GM21390 (cell line): ENCODE measurements around the gene TEKTIP1.

Experiments
- ATAC-seq: cut with Tn5 transposase; IDR thresholded peaks from one replicate; pipeline ENCODE4 v1.9.1; 2021; ENCODE audit not compliant: unreplicated experiment

Gene TEKTIP1

GRCh38 chr19:3538965-3539755 is at the start of gene TEKTIP1:
TEKTIP1 (plus strand) TSS chr19:3539174; CDS start chr19:3539178, 4 bp downstream.
- ATAC-seq = no peak

- ATAC-seq = no peak
Measured at GRCh38 chr19:3491396-3492119, 47.4 kb upstream of the TEKTIP1 start.

DNA sequence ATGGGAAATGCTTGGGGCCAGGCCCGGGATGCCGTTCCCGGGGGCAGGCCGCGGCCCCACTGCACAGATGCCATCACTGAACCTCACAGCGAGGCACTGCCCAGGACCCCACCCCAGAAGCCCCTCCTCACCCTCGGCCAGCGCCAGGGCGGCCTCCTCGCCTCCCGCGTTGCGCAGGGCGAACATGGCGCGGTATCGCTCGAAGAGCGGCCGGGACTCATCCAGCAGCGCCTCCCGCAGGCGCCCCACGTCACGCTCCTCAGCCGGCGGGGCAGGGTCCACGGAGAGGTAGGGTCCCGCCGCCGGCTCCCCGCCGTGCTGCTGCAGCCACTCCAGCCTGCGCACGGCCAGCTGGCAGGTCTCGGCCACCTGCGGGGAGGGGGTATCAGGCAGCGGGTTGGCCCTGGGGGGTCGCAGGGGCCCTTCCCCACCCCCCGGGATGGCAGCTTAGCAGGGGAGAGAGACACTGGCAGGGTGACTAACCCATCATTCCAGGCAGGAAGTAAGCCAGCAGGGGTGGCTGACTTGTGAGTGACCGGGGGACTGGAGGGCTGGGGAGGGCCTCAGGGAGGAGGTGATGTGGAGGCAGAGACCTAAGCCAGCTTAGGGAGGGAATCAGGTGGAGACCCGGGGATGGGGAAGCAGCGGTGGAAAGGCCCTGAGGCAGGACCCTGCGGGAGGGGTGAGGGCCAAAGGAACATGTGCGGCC is 46.7 kb upstream of the TEKTIP1 start:
- ATAC-seq = no peak

- ATAC-seq = no peak
Measured at GRCh38 chr19:3492919-3493318, 46.1 kb upstream of the TEKTIP1 start.

GRCh38 chr19:3493651-3494050 is 45.3 kb upstream of the TEKTIP1 start:
- no peak for ATAC-seq

- ATAC-seq = no peak
Measured at GRCh38 chr19:3494051-3494450, 44.9 kb upstream of the TEKTIP1 start.

GRCh38 chr19:3494559-3494958 is 44.4 kb upstream of the TEKTIP1 start:
- ATAC-seq = no peak

DNA sequence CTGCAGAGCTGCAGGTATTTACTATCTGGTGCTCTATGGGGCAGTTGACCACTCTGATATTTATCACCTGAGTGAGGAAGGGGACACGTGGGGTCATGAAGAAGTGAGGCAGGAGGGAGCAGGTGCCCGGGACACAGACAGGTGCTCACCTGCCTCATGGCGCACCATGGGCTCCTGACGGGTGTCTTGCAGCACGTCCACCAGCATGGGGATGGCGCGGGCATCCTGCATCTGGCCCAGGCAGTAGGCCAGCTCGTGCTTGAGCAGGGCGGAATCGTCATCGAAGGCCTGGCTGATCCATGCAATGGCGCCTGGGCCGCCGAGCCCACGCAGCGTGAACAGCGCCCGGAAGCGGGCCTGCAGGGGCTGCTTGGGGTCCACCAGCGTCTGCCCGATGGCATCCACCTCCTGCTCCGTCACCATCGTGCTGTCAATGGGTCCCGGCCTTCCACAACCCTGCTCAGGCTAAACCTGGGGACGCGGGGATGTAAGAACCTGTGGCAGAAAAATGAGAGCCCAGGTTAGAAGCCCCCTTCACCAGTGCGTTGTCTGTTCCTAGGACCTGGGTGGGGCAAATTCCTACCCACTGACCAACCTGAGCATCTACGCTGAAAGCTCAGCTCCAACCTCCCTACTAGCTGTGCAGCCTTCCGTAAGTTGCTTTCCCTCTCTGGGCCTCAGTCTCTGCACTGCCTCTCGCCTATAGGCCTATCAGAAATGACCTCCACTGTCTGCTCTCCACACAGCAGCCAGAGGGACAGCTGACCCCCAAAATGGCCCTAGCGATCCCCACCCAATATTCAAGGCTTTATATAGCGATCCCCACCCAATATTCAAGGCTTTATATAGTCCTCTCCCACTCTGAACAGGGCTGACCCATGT is 42.3 kb upstream of the TEKTIP1 start:
- ATAC-seq = no peak

GRCh38 chr19:3497757-3498520 is 41.0 kb upstream of the TEKTIP1 start:
- ATAC-seq = no peak

DNA sequence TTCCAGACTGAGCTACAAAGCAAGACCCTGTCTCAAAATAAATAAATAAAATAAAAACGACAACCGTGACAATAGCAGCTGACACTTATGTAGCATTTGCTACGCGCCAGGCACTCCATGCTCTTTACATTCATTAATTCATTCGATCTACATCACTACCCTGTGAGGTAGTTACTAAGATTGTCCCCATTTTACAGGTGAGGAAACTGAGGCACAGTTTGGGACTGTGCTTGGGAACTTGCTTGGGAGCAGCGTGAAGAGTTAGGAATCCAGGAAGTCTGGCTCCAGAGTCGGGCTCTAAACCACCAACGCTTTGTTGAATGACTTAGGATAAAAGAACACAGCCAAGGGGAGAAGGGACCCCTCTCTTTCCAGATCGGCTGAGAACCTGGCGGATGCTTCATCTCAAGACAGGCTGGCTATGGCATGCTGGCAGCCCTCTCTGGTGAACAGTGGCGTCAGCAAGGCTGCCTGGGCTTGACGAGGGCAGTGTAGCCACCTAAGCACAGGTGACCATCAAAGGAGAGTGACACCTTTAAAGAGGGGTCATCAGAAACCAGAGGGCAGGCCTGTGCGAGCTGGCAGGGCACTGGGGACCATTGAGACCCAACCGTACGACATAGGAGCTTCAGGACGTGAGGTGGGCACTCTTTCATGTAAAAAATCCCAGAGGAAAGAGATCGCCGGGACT is 39.1 kb upstream of the TEKTIP1 start:
- no peak for ATAC-seq

GRCh38 chr19:3500429-3501101 is 38.4 kb upstream of the TEKTIP1 start, which contains the start of gene DOHH:
DOHH (minus strand) TSS chr19:3500674; CDS start chr19:3496814, 3,860 bp downstream.
- peak; percentile 68 for ATAC-seq

- ATAC-seq = no peak
Measured at GRCh38 chr19:3501780-3502179, 37.2 kb upstream of the TEKTIP1 start.

DNA sequence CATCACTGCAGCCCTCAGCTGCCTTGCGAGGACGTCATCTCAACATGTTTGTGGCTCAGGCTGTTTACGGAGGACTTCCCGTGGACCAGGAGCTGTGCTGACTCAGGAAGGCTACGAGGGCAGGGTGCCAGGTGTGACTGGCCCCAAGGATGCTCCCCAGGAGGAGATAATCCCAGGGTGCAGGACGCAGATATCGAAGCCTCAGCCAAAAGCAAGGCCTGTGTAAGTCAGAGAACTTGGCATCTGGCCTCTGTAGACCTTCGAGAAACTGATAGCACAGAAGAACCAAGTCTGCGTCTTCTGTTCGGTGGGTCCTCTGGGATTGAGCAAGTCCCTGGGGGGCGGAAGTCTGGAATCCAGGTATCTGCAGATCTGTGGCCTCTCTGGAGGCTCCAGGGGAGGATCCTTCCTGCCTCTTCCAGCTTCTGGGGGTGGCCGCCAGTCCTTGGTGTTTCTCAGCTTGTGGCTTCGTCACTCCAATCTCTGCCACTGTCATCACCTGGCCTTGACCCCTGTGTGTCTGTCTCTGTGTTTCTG is 35.9 kb upstream of the TEKTIP1 start:
- no peak for ATAC-seq

GRCh38 chr19:3504735-3505134 is 34.2 kb upstream of the TEKTIP1 start:
- ATAC-seq = no peak

DNA sequence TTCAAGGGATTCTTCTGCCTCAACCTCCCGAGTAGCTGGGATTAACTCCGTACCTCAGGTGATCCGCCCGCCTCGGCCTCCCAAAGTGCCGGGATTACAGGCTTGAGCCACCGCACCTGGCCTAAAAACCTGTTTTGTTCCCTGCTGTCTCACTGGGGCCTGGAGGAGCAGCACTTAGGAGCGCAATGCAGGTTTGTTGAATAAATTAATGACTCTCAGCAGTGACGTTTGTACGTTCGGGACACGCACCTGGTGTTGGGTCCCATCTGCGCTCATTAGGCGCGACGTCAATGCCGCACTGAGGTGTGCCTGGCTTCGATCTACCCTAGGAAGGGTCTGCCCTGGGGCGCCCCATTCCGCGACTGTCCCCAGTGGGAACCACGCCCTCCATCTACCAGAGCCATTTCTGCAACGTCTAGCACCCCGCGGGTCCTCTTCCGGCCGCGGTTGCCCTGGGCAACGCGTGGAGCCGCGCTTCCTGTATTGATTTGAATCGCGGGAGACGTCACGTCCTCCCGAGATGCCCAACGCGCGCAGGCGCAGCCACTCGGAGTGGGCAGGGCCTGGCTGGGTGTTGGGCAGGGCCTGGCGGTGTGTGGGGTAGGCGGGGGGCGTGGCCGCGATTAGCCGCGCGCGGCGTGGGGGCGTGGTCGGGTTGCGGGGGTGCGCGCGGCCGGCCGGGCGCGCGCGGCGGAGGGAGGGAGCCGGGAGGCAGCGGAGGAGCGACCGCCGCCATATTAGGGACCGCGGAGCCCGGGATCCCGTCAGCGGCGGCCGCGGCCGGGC is 33.2 kb upstream of the TEKTIP1 start, which contains the start of gene FZR1:
FZR1 (plus strand) TSS at position 714 of the 786 bp plus-strand sequence. CDS start 16,679 bp downstream, outside the sequence.
- ATAC-seq = peak; percentile 79

DNA sequence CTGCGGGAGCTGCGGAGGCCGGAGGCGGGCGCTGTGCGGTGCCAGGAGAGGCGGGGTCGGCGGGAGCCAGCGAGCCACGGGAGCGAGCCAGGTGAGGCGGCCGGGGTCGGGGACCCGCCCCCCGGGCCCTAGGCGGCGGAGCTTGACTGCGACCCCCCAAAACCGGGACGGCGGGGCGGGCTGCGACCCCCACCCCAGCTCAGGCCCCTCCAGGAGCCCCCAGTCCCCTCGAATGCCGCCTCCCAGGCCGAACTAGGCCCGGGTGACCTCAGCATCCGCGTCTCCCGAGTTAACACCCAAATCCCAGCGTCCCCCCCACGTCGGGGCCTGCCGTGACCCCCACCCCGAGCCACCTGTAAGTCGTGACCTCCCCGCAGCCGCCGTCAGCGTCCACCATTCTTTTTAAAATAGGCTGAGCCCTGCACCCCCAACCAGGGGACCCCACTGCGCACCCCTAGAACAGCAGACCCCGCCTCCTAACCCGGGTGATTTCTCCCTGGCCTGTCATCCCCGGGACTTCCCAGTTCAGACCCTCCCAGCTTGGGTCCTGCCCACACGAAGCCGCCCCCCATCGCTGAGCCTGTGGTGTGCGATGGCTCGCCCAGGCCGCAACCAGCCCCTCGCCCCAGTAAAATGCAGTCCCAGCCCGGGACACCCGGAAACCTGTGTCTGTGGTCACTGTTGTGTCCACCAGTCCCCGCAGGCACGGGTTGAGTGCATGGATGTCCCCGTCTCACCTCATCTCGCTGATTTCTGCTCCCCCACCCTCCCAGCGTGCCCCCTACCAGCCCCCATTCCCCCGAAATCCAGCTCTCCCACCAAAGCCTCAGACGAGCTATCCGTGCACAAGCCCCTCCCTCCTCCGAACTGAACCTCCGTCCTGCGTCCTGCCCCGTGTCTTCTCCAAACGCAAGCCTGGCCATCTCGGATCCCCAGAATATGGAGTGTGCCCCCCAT is 32.3 kb upstream of the TEKTIP1 start:
- ATAC-seq = peak; percentile 9
